SK-N-SH (cell line): ENCODE measurements around the gene CKMT2.

Experiments used
- GABPA ChIP-seq: IDR thresholded peaks from 2 replicates; pipeline ENCODE4 v1.4.0; 2012; ENCODE audit warnings: low read depth, mild to moderate bottlenecking
- GATA2 ChIP-seq: sonication (generic); formaldehyde crosslinking; IDR thresholded peaks from 2 replicates; pipeline ENCODE4 v1.5.0; 2020; ENCODE audit warnings: mild to moderate bottlenecking, missing genetic modification reagents
- RFX5 ChIP-seq: IDR thresholded peaks from 2 replicates; pipeline ENCODE4 v1.6.1; 2012; ENCODE audit warnings: mild to moderate bottlenecking, improper control_type of control experiment, low read length
- RXRA ChIP-seq: IDR thresholded peaks from 2 replicates; pipeline ENCODE4 v1.4.0; 2012; ENCODE audit warnings: low read depth, mild to moderate bottlenecking, borderline replicate concordance
- TAF1 ChIP-seq: IDR thresholded peaks from 2 replicates; pipeline ENCODE4 v1.6.1; 2012; ENCODE audit warnings: low read depth, mild to moderate bottlenecking, low read length, moderate library complexity, borderline replicate concordance
- TF ChIP-seq, protein P1 (sequence below): fragments of 200-600 bp; sonication (generic); IDR thresholded peaks from 2 replicates; pipeline ENCODE4 v1.6.1; 2017; ENCODE audit warnings: antibody characterized with exemption, mild to moderate bottlenecking, moderate library complexity
- TF ChIP-seq, protein P2 (sequence below): IDR thresholded peaks from 2 replicates; pipeline ENCODE4 v1.4.0; 2012; ENCODE audit warnings: low read depth, borderline replicate concordance
- TF ChIP-seq, protein P3 (sequence below): IDR thresholded peaks from 2 replicates; pipeline ENCODE4 v1.6.1; 2012; ENCODE audit warnings: mild to moderate bottlenecking, low read depth, low read length, moderate library complexity

DNA sequence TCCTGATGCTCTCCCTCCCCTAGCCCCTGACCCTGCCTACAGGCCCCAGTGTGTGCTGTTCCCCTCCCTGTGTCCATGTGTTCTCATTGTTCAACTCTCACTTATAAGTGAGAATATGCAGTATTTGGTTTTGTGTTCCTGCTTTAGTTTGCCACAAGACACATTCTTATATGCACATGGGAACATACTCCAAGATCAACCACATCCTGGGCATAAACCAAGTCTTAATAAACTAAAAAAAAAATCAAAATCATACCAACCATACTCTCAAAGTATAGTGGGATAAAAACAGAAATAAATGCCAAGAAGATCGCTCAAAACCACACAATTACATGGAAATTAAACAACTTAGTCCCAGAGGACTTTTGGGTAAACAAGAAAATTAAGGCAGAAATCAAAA lies 57.0 kb downstream of the CKMT2 start:
- TF ChIP-seq, protein P1, sequence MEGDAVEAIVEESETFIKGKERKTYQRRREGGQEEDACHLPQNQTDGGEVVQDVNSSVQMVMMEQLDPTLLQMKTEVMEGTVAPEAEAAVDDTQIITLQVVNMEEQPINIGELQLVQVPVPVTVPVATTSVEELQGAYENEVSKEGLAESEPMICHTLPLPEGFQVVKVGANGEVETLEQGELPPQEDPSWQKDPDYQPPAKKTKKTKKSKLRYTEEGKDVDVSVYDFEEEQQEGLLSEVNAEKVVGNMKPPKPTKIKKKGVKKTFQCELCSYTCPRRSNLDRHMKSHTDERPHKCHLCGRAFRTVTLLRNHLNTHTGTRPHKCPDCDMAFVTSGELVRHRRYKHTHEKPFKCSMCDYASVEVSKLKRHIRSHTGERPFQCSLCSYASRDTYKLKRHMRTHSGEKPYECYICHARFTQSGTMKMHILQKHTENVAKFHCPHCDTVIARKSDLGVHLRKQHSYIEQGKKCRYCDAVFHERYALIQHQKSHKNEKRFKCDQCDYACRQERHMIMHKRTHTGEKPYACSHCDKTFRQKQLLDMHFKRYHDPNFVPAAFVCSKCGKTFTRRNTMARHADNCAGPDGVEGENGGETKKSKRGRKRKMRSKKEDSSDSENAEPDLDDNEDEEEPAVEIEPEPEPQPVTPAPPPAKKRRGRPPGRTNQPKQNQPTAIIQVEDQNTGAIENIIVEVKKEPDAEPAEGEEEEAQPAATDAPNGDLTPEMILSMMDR = no peak
- TF ChIP-seq, protein P2, sequence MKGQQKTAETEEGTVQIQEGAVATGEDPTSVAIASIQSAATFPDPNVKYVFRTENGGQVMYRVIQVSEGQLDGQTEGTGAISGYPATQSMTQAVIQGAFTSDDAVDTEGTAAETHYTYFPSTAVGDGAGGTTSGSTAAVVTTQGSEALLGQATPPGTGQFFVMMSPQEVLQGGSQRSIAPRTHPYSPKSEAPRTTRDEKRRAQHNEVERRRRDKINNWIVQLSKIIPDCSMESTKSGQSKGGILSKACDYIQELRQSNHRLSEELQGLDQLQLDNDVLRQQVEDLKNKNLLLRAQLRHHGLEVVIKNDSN = no peak
- no peak for TF ChIP-seq GABPA
- TF ChIP-seq GATA2 = no peak
- TF ChIP-seq, protein P3, sequence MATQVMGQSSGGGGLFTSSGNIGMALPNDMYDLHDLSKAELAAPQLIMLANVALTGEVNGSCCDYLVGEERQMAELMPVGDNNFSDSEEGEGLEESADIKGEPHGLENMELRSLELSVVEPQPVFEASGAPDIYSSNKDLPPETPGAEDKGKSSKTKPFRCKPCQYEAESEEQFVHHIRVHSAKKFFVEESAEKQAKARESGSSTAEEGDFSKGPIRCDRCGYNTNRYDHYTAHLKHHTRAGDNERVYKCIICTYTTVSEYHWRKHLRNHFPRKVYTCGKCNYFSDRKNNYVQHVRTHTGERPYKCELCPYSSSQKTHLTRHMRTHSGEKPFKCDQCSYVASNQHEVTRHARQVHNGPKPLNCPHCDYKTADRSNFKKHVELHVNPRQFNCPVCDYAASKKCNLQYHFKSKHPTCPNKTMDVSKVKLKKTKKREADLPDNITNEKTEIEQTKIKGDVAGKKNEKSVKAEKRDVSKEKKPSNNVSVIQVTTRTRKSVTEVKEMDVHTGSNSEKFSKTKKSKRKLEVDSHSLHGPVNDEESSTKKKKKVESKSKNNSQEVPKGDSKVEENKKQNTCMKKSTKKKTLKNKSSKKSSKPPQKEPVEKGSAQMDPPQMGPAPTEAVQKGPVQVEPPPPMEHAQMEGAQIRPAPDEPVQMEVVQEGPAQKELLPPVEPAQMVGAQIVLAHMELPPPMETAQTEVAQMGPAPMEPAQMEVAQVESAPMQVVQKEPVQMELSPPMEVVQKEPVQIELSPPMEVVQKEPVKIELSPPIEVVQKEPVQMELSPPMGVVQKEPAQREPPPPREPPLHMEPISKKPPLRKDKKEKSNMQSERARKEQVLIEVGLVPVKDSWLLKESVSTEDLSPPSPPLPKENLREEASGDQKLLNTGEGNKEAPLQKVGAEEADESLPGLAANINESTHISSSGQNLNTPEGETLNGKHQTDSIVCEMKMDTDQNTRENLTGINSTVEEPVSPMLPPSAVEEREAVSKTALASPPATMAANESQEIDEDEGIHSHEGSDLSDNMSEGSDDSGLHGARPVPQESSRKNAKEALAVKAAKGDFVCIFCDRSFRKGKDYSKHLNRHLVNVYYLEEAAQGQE = no peak
- TF ChIP-seq RFX5 = no peak
- TF ChIP-seq RXRA = no peak
- no peak for TF ChIP-seq TAF1
